GM12878 (cell line): ENCODE results near the gene HS3ST3A1. TPM values are rescaled to one million over a fixed set of nuclear protein-coding genes. Genes with fewer than 3 reads are reported as not detected.

Experiments
- ATAC-seq: fragments of 200-7000 bp; cut with Tn5 transposase; 3 replicates; pipeline ENCODE4 v1.9.1; 2020; ENCODE audit warnings: mild to moderate bottlenecking, moderate library complexity
- BruUV-seq: library from RNA; stranded (reverse); fragments of 400-500 nt; replicated peaks from 2 replicates; lab custom pipeline; 2021; lab: Mats Ljungman, UMichigan
- CTCF ChIA-PET: fragments of 300-600 bp; sonication (Branson Sonifier 250); formaldehyde crosslinking; extraction: SDS; loops from one replicate; lab custom pipeline; 2021; ENCODE audit warnings: inconsistent platforms; lab: Yijun Ruan, JAX
- POLR2A ChIA-PET: fragments of 350-600 bp; formaldehyde crosslinking; extraction: SDS; loops from one replicate; lab custom pipeline; 2021; ENCODE audit warnings: inconsistent platforms; lab: Charles Lee
- RAD21 ChIA-PET: fragments of 300-600 bp; sonication (Branson Sonifier 250); formaldehyde crosslinking; loops from one replicate; lab custom pipeline; 2023; ENCODE audit warnings: antibody characterized with exemption; ENCODE audit not compliant: unreplicated experiment; lab: Charles Lee
- SMC1A ChIA-PET: fragments of 300-600 bp; sonication (Branson Sonifier 250); formaldehyde crosslinking; loops from one replicate; lab custom pipeline; 2023; ENCODE audit not compliant: unreplicated experiment, uncharacterized antibody; lab: Charles Lee
- DNase-seq: peaks from one replicate; pipeline ENCODE4 v3.0.0-alpha.2; 2011; ENCODE audit warnings: low read depth, low spot score
- FAIRE-seq: peaks from 3 replicates; lab custom pipeline; 2011; peaks lifted over from hg19 to GRCh38; lab: Jason Lieb, UNC
- H2AFZ ChIP-seq: 2 replicates; pipeline ENCODE4 v1.6.0; 2011; ENCODE audit warnings: low read depth, low read length, control low read depth; ENCODE audit not compliant: control insufficient read depth
- H3K27ac ChIP-seq: 2 replicates; pipeline ENCODE4 v1.5.1; 2011; ENCODE audit warnings: control low read depth; ENCODE audit not compliant: control insufficient read depth, insufficient read depth
- H3K27me3 ChIP-seq, 2 experiments: replicated peaks in 1 of 2; 2 replicates each; pipeline versions ENCODE4 v1.6.0 to v1.6.1; 2011; ENCODE audit warnings: low read length in 1 of 2; ENCODE audit not compliant: control insufficient read depth in 2 of 2, insufficient read depth in 2 of 2
- H3K36me3 ChIP-seq, 2 experiments: 2 replicates each; pipeline ENCODE4 v1.5.1; 2011; ENCODE audit warnings: low read length in 1 of 2; ENCODE audit not compliant: control insufficient read depth in 2 of 2, insufficient read depth in 2 of 2
- H3K4me1 ChIP-seq: 2 replicates; pipeline ENCODE4 v1.6.1; 2011; ENCODE audit warnings: mild to moderate bottlenecking, low read length, moderate library complexity, mixed read lengths; ENCODE audit not compliant: control insufficient read depth, insufficient read depth
- H3K4me2 ChIP-seq: 2 replicates; pipeline ENCODE4 v1.6.0; 2011; ENCODE audit warnings: control low read depth; ENCODE audit not compliant: control insufficient read depth, insufficient read depth
- H3K4me3 ChIP-seq: fragments of 200-600 bp; sonication (generic); 2 replicates; pipeline ENCODE4 v1.5.1; 2016
- H3K79me2 ChIP-seq: 2 replicates; pipeline ENCODE4 v1.6.0; 2011; ENCODE audit warnings: low read length; ENCODE audit not compliant: control insufficient read depth, insufficient read depth
- H3K9ac ChIP-seq: 2 replicates; pipeline ENCODE4 v1.8.0; 2011; ENCODE audit warnings: low read length, control low read depth, mixed read lengths; ENCODE audit not compliant: control insufficient read depth, insufficient read depth
- H3K9me3 ChIP-seq: replicated peaks from 3 replicates; pipeline ENCODE4 v1.5.1; 2011; ENCODE audit warnings: mild to moderate bottlenecking, low read length; ENCODE audit not compliant: control insufficient read depth, insufficient read depth
- H4K20me1 ChIP-seq: 2 replicates; pipeline ENCODE4 v1.6.0; 2011; ENCODE audit not compliant: control insufficient read depth, insufficient read depth
- ATF3 ChIP-seq: IDR thresholded peaks from 2 replicates; pipeline ENCODE4 v1.6.1; 2011; ENCODE audit warnings: low read depth, mild to moderate bottlenecking, low read length, moderate library complexity, borderline replicate concordance; ENCODE audit errors: extremely low read depth
- BACH1 ChIP-seq: fragments of 450-650 bp; IDR thresholded peaks from 2 replicates; pipeline ENCODE4 v1.6.1; 2017; ENCODE audit warnings: mild to moderate bottlenecking, borderline replicate concordance
- CBX5 ChIP-seq: sonication (generic); IDR thresholded peaks from 2 replicates; pipeline ENCODE4 v1.6.1; 2016; ENCODE audit warnings: low read depth, moderate library complexity, mild to moderate bottlenecking, inconsistent platforms
- HCFC1 ChIP-seq: fragments of 150-350 bp; IDR thresholded peaks from 2 replicates; pipeline ENCODE4 v1.6.1; 2014; ENCODE audit warnings: low read length
- HDGF ChIP-seq: fragments of 450-650 bp; IDR thresholded peaks from 2 replicates; pipeline ENCODE4 v1.6.1; 2016; ENCODE audit warnings: antibody characterized with exemption
- IRF5 ChIP-seq: fragments of 450-650 bp; IDR thresholded peaks from 2 replicates; pipeline ENCODE4 v1.6.1; 2017; ENCODE audit warnings: borderline replicate concordance
- NR2F1 ChIP-seq: fragments of 450-650 bp; conservative IDR thresholded peaks from 2 replicates; pipeline ENCODE4 v1.6.1; 2017; ENCODE audit warnings: mild to moderate bottlenecking
- PKNOX1 ChIP-seq: fragments of 450-650 bp; IDR thresholded peaks from 2 replicates; pipeline ENCODE4 v1.6.1; 2016; ENCODE audit warnings: mild to moderate bottlenecking
- SREBF1 ChIP-seq: IDR thresholded peaks from 2 replicates; pipeline ENCODE4 v1.6.1; 2012; ENCODE audit warnings: mild to moderate bottlenecking, low read length
- SUZ12 ChIP-seq: fragments of 200-600 bp; sonication (generic); IDR thresholded peaks from one replicate; pipeline ENCODE4 v1.6.1; 2018; ENCODE audit warnings: antibody characterized with exemption, mild to moderate bottlenecking; ENCODE audit not compliant: unreplicated experiment
- ZNF207 ChIP-seq: fragments of 450-650 bp; IDR thresholded peaks from 2 replicates; pipeline ENCODE4 v1.6.1; 2014; ENCODE audit warnings: antibody characterized with exemption, mild to moderate bottlenecking, borderline replicate concordance
- WGBS: methylation state at CpG from one replicate; pipeline ENCODE4 v1.1.6; 2016; ENCODE audit warnings: low lambda C conversion rate; ENCODE audit not compliant: insufficient replicate concordance, insufficient coverage; ENCODE audit errors: missing lambda C conversion rate; 5-methylcytosine and 5-hydroxymethylcytosine counted together
- in situ Hi-C: fragments of 300-500 bp; cut with MboI; formaldehyde crosslinking; loops from 9 replicates; pipeline ENCODE4 v1.14.3; 2018; ENCODE audit warnings: mixed read lengths
- intact Hi-C: fragments of 100-400 bp; cut with micrococcal nuclease; formaldehyde crosslinking; loops from one replicate; pipeline ENCODE4 v1.14.2; 2022; ENCODE audit not compliant: unreplicated experiment
- polyA plus RNA-seq, 11 experiments: library from polyadenylated mRNA; depleted of rRNA in 4 of 11; unstranded in 6 of 11; stranded (reverse) in 5 of 11; fragments of >200 nt; fragmentation: Nextera tagmentation in 4 of 11; fragmentation: Illumina TruSeq in 1 of 11; extraction: Ambion mirVana in 4 of 11; extraction: Trizol in 1 of 11; gene quantifications; 1 replicate in 1 of 11; 2 replicates in 10 of 11; pipeline versions ENCODE4 v1.2.1 to v1.2.3, GENCODE V29; 2011 to 2016; ENCODE audit warnings: inconsistent platforms in 2 of 11, missing spikeins in 2 of 11, low read depth in 1 of 11
- total RNA-seq, 4 experiments: library from RNA; depleted of rRNA in 3 of 4; stranded (reverse); fragments of >200 nt in 3 of 4; fragmentation: Illumina TruSeq in 1 of 4; extraction: Trizol in 1 of 4; gene quantifications; 2 replicates each; pipeline versions ENCODE4 v1.2.1 to v1.2.3, GENCODE V29; 2013 to 2021

The HS3ST3A1 gene
- total and polyA plus RNA-seq, 10 of the 15 experiments (the other 5 are each of a cell fraction or from before 2014, with no cell fraction given), result 0.24 to 0.26 TPM; not detected in 8

- Histone ChIP-seq H3K9ac (no peak overlapping the region), H3K36me3 (no peaks in the 10 kb centered on the region), H3K4me1 (no peaks in the 10 kb centered on the region), H2AFZ (no peak overlapping the region), H3K9me3 (no peaks in the 10 kb centered on the region; the same call in 2 of the 3 replicates), H3K4me3 (no peak overlapping the region), H3K27ac (no peak overlapping the region), H3K4me2 (no peak overlapping the region), H3K79me2 (no peaks in the 10 kb centered on the region), H4K20me1 (no peaks in the 10 kb centered on the region), H3K27me3 (no peaks in the 10 kb centered on the region)
- ATAC-seq (no peak), FAIRE-seq (no peak), DNase-seq (no peak)
- in situ Hi-C loops (no loop called here), intact Hi-C loops (no loop called here)
- ChIA-PET POLR2A (no interaction called here), CTCF (no interaction called here), SMC1A (interaction anchor here (0.7 to 1.6 kb wide), 2 partner anchors 8 to 13 kb away, joined by 3 to 4 read pairs; no protein-coding TSS in a partner anchor), RAD21 (no interaction called here)
- BruUV-seq, result no TSS peak
- no peak for TF ChIP-seq IRF5
- no peak for TF ChIP-seq ZNF207
- TF ChIP-seq CBX5, result no peak
- no peak for TF ChIP-seq ATF3
- no peak for TF ChIP-seq SREBF1
- TF ChIP-seq BACH1, result no peak
- TF ChIP-seq PKNOX1, result no peak
- no peak for TF ChIP-seq SUZ12
- TF ChIP-seq NR2F1, result no peak
- no peak for TF ChIP-seq HCFC1
- TF ChIP-seq HDGF, result no peak
- WGBS, result 61% methylated on average over 3 of the region's 3 CpGs
These were observed 116.4 kb downstream of the HS3ST3A1 start for GRCh38 chr17:13485327-13485726.
